Measurements from ENCODE around the gene SSTR5.

DNA sequence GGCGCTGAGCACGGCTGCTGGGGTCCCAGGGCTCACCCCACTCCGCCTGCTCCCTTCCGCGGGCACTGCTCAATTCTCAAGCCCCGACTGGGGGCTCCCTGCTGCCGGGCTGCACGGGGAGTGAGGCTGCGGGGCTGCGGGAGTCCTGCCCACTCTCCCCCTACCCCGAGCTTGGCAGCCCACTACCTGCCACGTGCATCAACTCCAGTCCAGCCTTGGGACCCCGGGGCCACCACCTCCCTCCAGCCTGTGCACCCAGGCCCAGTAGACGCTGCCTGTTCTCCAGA, 43.3 kb upstream of the SSTR5 start:
- no peak for TF ChIP-seq POLR2A (IDR thresholded peaks at IDR 0.05)
- TF ChIP-seq, protein P1, sequence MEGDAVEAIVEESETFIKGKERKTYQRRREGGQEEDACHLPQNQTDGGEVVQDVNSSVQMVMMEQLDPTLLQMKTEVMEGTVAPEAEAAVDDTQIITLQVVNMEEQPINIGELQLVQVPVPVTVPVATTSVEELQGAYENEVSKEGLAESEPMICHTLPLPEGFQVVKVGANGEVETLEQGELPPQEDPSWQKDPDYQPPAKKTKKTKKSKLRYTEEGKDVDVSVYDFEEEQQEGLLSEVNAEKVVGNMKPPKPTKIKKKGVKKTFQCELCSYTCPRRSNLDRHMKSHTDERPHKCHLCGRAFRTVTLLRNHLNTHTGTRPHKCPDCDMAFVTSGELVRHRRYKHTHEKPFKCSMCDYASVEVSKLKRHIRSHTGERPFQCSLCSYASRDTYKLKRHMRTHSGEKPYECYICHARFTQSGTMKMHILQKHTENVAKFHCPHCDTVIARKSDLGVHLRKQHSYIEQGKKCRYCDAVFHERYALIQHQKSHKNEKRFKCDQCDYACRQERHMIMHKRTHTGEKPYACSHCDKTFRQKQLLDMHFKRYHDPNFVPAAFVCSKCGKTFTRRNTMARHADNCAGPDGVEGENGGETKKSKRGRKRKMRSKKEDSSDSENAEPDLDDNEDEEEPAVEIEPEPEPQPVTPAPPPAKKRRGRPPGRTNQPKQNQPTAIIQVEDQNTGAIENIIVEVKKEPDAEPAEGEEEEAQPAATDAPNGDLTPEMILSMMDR (IDR thresholded peaks at IDR 0.05): no peak
